GM21526 (cell line): ENCODE data around the gene PRR23E.

Source experiments
- ATAC-seq: cut with Tn5 transposase; IDR thresholded peaks from one replicate; pipeline ENCODE4 v1.9.1; 2021; ENCODE audit warnings: moderate library complexity; ENCODE audit not compliant: unreplicated experiment, low FRiP score

The PRR23E gene

GRCh38 chr3:127182848-127183714, 9.8 kb upstream of the PRR23E start:
- no peak for ATAC-seq

GRCh38 chr3:127183931-127184869, 8.7 kb upstream of the PRR23E start:
- ATAC-seq = no peak

GRCh38 chr3:127184870-127185216, 8.1 kb upstream of the PRR23E start:
- no peak for ATAC-seq

- no peak for ATAC-seq
Observed at GRCh38 chr3:127185268-127185667, 7.7 kb upstream of the PRR23E start.

GRCh38 chr3:127185962-127186674, 6.8 kb upstream of the PRR23E start:
- no peak for ATAC-seq

- no peak for ATAC-seq
Observed at GRCh38 chr3:127187316-127187715, 5.6 kb upstream of the PRR23E start.

GRCh38 chr3:127193341-127193740, 410 bp downstream of the PRR23E start:
- no peak for ATAC-seq

GRCh38 chr3:127193775-127194174, 844 bp downstream of the PRR23E start:
- ATAC-seq = no peak

- ATAC-seq = no peak
Observed at GRCh38 chr3:127194601-127195187, 1.8 kb downstream of the PRR23E start.

GRCh38 chr3:127195417-127195816, 2.5 kb downstream of the PRR23E start:
- ATAC-seq = no peak

GRCh38 chr3:127196002-127196401, 3.1 kb downstream of the PRR23E start:
- ATAC-seq = no peak

GRCh38 chr3:127196466-127197299, 3.8 kb downstream of the PRR23E start:
- ATAC-seq = no peak

- ATAC-seq = no peak
Observed at GRCh38 chr3:127197300-127198189, 4.6 kb downstream of the PRR23E start.

GRCh38 chr3:127200086-127200691, 7.3 kb downstream of the PRR23E start:
- ATAC-seq = no peak

GRCh38 chr3:127203024-127203423, 10.1 kb downstream of the PRR23E start:
- ATAC-seq = no peak

- no peak for ATAC-seq
Observed at GRCh38 chr3:127204841-127205582, 12.1 kb downstream of the PRR23E start.

GRCh38 chr3:127206154-127206553, 13.2 kb downstream of the PRR23E start:
- no peak for ATAC-seq
